Calu3 (cell line): ENCODE measurements around the gene FAM149A. TPM values are rescaled to one million over a fixed set of nuclear protein-coding genes. Genes with fewer than 3 reads are reported as not detected.

ENCODE experiments used
- BruUV-seq: library from RNA; stranded (reverse); fragments of 400-500 nt; replicated peaks from 2 replicates; lab custom pipeline; 2021; lab: Mats Ljungman, UMichigan
- CTCF ChIA-PET: fragments of 300-600 bp; sonication (Branson Sonifier 250); formaldehyde crosslinking; loops from one replicate; lab custom pipeline; 2022; ENCODE audit warnings: antibody characterized with exemption; lab: Charles Lee
- DNase-seq: peaks from one replicate; pipeline ENCODE4 v3.0.0; 2022
- H3K27ac Mint-ChIP-seq: one replicate; pipeline ENCODE4 v1.8.0; 2022; ENCODE audit warnings: mixed read lengths; ENCODE audit not compliant: unreplicated experiment
- H3K27me3 Mint-ChIP-seq: one replicate; pipeline ENCODE4 v1.8.0; 2022; ENCODE audit warnings: mixed read lengths; ENCODE audit not compliant: unreplicated experiment
- H3K36me3 Mint-ChIP-seq: one replicate; pipeline ENCODE4 v1.8.0; 2022; ENCODE audit warnings: mild to moderate bottlenecking, moderate library complexity, mixed read lengths; ENCODE audit not compliant: insufficient read depth, unreplicated experiment
- H3K4me1 Mint-ChIP-seq: one replicate; pipeline ENCODE4 v1.8.0; 2022; ENCODE audit warnings: mild to moderate bottlenecking, low read depth, mixed read lengths; ENCODE audit not compliant: unreplicated experiment
- H3K4me3 Mint-ChIP-seq: one replicate; pipeline ENCODE4 v1.8.0; 2022; ENCODE audit warnings: mild to moderate bottlenecking, low read depth, moderate library complexity, mixed read lengths; ENCODE audit not compliant: unreplicated experiment
- H3K9me3 Mint-ChIP-seq: one replicate; pipeline ENCODE4 v1.8.0; 2022; ENCODE audit warnings: low read depth, mixed read lengths; ENCODE audit not compliant: unreplicated experiment
- intact Hi-C: fragments of 100-400 bp; cut with micrococcal nuclease; formaldehyde crosslinking; loops from one replicate; pipeline ENCODE4 v1.10.0; 2022; ENCODE audit not compliant: unreplicated experiment
- total RNA-seq: library from RNA; stranded (reverse); gene quantifications from 2 replicates; pipeline ENCODE4 v1.2.3, GENCODE V29; 2022
- TF ChIP-seq, protein P1 (sequence below): fragments of 200-600 bp; IDR thresholded peaks from one replicate; pipeline ENCODE4 v1.8.0; 2022; ENCODE audit warnings: antibody characterized with exemption; ENCODE audit not compliant: unreplicated experiment

Gene FAM149A
- total RNA-seq, 1 experiment from 2014 or later: 45.5 TPM

- TF ChIP-seq, protein P1, sequence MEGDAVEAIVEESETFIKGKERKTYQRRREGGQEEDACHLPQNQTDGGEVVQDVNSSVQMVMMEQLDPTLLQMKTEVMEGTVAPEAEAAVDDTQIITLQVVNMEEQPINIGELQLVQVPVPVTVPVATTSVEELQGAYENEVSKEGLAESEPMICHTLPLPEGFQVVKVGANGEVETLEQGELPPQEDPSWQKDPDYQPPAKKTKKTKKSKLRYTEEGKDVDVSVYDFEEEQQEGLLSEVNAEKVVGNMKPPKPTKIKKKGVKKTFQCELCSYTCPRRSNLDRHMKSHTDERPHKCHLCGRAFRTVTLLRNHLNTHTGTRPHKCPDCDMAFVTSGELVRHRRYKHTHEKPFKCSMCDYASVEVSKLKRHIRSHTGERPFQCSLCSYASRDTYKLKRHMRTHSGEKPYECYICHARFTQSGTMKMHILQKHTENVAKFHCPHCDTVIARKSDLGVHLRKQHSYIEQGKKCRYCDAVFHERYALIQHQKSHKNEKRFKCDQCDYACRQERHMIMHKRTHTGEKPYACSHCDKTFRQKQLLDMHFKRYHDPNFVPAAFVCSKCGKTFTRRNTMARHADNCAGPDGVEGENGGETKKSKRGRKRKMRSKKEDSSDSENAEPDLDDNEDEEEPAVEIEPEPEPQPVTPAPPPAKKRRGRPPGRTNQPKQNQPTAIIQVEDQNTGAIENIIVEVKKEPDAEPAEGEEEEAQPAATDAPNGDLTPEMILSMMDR: no peak
- intact Hi-C loops: no loop called here
- Mint-ChIP-seq H3K36me3 (peaks cover 33% of the 10 kb centered on the region), H3K4me1 (no peaks in the 10 kb centered on the region), H3K27ac (no peak overlapping the region), H3K27me3 (no peaks in the 10 kb centered on the region), H3K9me3 (no peaks in the 10 kb centered on the region), H3K4me3 (no peak overlapping the region)
- DNase-seq: no peak
- BruUV-seq: no TSS peak
- CTCF ChIA-PET: no interaction called here
Observed at GRCh38 chr4:186158021-186158813, 53.7 kb downstream of the FAM149A start.

GRCh38 chr4:186158966-186159365 is 54.5 kb downstream of the FAM149A start:
- BruUV-seq: no TSS peak
- CTCF ChIA-PET: no interaction called here
- Mint-ChIP-seq H3K4me1 (no peaks in the 10 kb centered on the region), H3K27me3 (no peaks in the 10 kb centered on the region), H3K36me3 (peaks cover 25% of the 10 kb centered on the region), H3K27ac (no peak overlapping the region), H3K9me3 (no peaks in the 10 kb centered on the region), H3K4me3 (no peak overlapping the region)
- TF ChIP-seq, protein P1: no peak
- intact Hi-C loops: no loop called here
- DNase-seq: no peak

- no peak for DNase-seq
- intact Hi-C loops: no loop called here
- Mint-ChIP-seq H3K4me1 (no peaks in the 10 kb centered on the region), H3K36me3 (peaks cover 21% of the 10 kb centered on the region), H3K27ac (no peak overlapping the region), H3K27me3 (no peaks in the 10 kb centered on the region), H3K9me3 (no peaks in the 10 kb centered on the region), H3K4me3 (no peak overlapping the region)
- TF ChIP-seq, protein P1: no peak
- BruUV-seq: no TSS peak
- CTCF ChIA-PET: no interaction called here
Observed at GRCh38 chr4:186159613-186160012, 55.1 kb downstream of the FAM149A start.

DNA sequence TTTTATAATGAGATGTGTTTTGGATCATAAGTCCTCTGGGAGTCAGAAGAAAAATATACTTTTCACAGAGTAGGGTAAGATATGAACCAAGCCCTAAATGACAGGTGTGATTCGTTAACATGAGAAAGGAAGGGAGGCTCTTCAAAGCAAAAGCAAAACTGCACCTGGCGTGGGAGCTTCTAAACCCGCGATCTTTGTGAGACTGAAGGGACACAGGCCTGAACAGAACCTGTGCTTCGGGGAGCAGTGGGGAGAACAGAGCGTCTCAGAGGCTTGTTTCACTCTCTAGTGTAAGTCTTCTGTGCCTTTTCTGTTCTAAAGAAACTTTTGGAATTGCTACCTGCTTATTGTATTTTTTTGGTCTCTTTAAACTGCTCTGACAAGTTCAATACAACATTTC is 56.6 kb downstream of the FAM149A start:
- peaks cover 23% of the 10 kb centered on the region for H3K36me3 Mint-ChIP-seq
- CTCF ChIA-PET: no interaction called here
- intact Hi-C loops: no loop called here
- H3K27me3 Mint-ChIP-seq: no peaks in the 10 kb centered on the region
- no peak overlapping the region for H3K27ac Mint-ChIP-seq
- H3K4me3 Mint-ChIP-seq: no peak overlapping the region
- BruUV-seq: no TSS peak
- TF ChIP-seq, protein P1: no peak
- no peaks in the 10 kb centered on the region for H3K4me1 Mint-ChIP-seq
- no peaks in the 10 kb centered on the region for H3K9me3 Mint-ChIP-seq
- DNase-seq: no peak
